ENCODE measurements around the gene NKX2-2.

The NKX2-2 gene

DNA sequence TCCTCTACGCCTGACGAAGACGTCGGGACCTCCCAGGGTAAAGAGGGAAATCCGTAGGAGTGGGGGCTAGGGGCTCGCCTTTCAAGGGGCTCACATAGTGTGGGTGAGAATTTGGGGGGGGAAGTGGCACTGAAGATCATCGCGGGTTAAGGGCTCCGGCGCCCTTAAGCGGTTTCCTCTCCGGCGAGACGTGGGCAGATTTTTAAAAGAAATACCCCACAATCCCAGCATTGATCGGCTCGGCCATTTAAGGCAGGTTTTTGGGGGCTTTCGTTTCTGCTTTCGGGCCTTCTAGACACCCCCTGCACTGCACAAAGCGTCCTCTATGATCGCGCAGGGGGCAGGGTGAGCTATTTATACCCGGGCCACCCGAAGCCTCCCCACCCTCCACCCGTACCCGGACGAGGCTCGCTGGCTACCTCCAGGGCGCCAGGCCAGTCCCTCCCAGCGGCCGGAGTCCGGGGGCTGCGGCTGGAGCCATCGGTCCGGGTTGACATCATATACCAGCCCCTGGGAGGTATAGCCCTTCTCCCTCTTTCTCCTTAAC is 1.2 kb downstream of the NKX2-2 start:
- no peaks in the 10 kb centered on the region for H3K79me2 ChIP-seq (ENCODE audit: insufficient read depth, low read length)
- ATAC-seq (ENCODE audit: insufficient read depth, low read depth) (no peak), DNase-seq (no peak)
- no peaks in the 10 kb centered on the region for H3K4me1 ChIP-seq (ENCODE audit: insufficient read depth, low read length)
- no peak for TF ChIP-seq EZH2 (IDR thresholded peaks at IDR 0.05; ENCODE audit: borderline replicate concordance, low read depth, low read length, severe bottlenecking)
- TF ChIP-seq, protein P1, sequence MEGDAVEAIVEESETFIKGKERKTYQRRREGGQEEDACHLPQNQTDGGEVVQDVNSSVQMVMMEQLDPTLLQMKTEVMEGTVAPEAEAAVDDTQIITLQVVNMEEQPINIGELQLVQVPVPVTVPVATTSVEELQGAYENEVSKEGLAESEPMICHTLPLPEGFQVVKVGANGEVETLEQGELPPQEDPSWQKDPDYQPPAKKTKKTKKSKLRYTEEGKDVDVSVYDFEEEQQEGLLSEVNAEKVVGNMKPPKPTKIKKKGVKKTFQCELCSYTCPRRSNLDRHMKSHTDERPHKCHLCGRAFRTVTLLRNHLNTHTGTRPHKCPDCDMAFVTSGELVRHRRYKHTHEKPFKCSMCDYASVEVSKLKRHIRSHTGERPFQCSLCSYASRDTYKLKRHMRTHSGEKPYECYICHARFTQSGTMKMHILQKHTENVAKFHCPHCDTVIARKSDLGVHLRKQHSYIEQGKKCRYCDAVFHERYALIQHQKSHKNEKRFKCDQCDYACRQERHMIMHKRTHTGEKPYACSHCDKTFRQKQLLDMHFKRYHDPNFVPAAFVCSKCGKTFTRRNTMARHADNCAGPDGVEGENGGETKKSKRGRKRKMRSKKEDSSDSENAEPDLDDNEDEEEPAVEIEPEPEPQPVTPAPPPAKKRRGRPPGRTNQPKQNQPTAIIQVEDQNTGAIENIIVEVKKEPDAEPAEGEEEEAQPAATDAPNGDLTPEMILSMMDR (IDR thresholded peaks at IDR 0.05; ENCODE audit: borderline replicate concordance, extremely low read depth, low read length, poor library complexity, severe bottlenecking) = no peak
- H3K4me2 ChIP-seq (ENCODE audit: insufficient read depth, low read length) = no peak overlapping the region
- no peak overlapping the region for H2AFZ ChIP-seq (ENCODE audit: low read depth, low read length)
- H3K4me3 ChIP-seq (ENCODE audit: low read depth in 1 of 2, low read length in 2 of 2) = no peak overlapping the region
- no peak overlapping the region for H3K9ac ChIP-seq (ENCODE audit: low read depth, low read length)
- no peaks in the 10 kb centered on the region for H3K27me3 ChIP-seq (ENCODE audit: insufficient read depth, low read length, poor library complexity)
- H3K9me3 ChIP-seq (ENCODE audit: insufficient read depth, low read length, severe bottlenecking) = no peaks in the 10 kb centered on the region
- no peak overlapping the region for H3K27ac ChIP-seq (ENCODE audit: low read length)
- no peaks in the 10 kb centered on the region for H3K36me3 ChIP-seq (ENCODE audit: insufficient read depth, low read length)
- no peaks in the 10 kb centered on the region for H4K20me1 ChIP-seq (ENCODE audit: insufficient read depth, low read length)

DNA sequence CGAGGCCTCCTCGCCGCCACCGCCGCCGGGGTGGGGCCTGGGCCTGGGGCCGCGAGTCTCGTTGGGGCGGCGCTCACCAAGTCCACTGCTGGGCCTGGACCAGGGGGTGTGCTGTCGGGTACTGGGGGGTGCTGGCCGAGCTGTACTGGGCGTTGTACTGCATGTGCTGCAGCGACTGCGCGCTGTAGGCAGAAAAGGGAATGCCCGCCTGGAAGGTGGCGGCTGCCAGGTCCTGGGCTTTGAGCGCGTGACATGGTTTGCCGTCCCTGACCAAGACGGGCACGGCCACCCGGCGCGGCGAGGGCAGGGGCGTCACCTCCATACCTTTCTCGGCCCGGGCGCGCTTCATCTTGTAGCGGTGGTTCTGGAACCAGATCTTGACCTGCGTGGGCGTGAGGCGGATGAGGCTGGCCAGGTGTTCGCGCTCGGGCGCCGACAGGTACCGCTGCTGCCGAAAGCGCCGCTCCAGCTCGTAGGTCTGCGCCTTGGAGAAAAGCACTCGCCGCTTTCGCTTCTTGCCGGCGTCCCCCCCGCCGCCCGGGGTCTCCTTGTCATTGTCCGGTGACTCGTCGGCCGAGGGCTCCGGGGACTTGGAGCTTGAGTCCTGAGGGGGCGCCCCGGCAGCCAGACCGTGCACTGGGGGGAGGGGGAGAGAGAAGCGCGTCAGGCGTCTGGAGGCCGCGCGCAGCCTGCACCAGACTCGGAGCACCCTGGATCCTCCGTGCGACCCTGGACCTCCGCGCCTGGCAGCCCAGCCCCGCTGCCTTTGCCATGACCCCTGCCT is 1.8 kb downstream of the NKX2-2 start:
- Histone ChIP-seq H3K79me2 (ENCODE audit: insufficient read depth, low read length) (no peaks in the 10 kb centered on the region), H2AFZ (ENCODE audit: low read depth, low read length) (no peak overlapping the region), H3K36me3 (ENCODE audit: insufficient read depth, low read length) (no peaks in the 10 kb centered on the region), H3K27me3 (ENCODE audit: insufficient read depth, low read length, poor library complexity) (no peaks in the 10 kb centered on the region), H3K9ac (ENCODE audit: low read depth, low read length) (no peak overlapping the region), H3K4me2 (ENCODE audit: insufficient read depth, low read length) (no peak overlapping the region), H3K9me3 (ENCODE audit: insufficient read depth, low read length, severe bottlenecking) (no peaks in the 10 kb centered on the region), H3K4me1 (ENCODE audit: insufficient read depth, low read length) (no peaks in the 10 kb centered on the region), H3K4me3 (ENCODE audit: low read depth in 1 of 2, low read length in 2 of 2) (no peak overlapping the region), H4K20me1 (ENCODE audit: insufficient read depth, low read length) (no peaks in the 10 kb centered on the region), H3K27ac (ENCODE audit: low read length) (no peak overlapping the region)
- TF ChIP-seq EZH2 (IDR thresholded peaks at IDR 0.05; ENCODE audit: borderline replicate concordance, low read depth, low read length, severe bottlenecking) = no peak
- DNase-seq = no peak
- ATAC-seq (ENCODE audit: insufficient read depth, low read depth) = no peak

DNA sequence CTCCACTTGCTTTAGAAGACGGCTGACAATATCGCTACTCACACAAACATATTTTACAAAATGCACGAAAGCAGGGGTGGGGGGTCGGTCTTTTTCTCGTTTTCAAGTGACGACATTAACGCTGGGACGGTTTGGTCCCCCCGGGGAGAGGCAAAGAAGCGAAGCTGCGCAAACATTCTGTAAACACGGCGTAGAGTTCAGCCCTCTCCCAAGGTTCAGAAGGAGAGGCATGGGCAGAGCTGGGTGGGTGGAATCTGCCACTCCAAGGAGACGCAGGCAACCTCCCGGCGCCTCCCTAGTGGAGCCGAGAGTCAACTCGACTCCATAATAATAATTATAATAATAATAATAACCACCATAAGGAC is 2.4 kb downstream of the NKX2-2 start:
- Histone ChIP-seq H3K36me3 (ENCODE audit: insufficient read depth, low read length) (no peaks in the 10 kb centered on the region), H3K4me2 (ENCODE audit: insufficient read depth, low read length) (no peak overlapping the region), H3K27me3 (ENCODE audit: insufficient read depth, low read length, poor library complexity) (no peaks in the 10 kb centered on the region), H3K4me3 (ENCODE audit: low read depth in 1 of 2, low read length in 2 of 2) (no peak overlapping the region), H2AFZ (ENCODE audit: low read depth, low read length) (no peak overlapping the region), H3K27ac (ENCODE audit: low read length) (no peak overlapping the region), H3K9me3 (ENCODE audit: insufficient read depth, low read length, severe bottlenecking) (no peaks in the 10 kb centered on the region), H3K79me2 (ENCODE audit: insufficient read depth, low read length) (no peaks in the 10 kb centered on the region), H3K9ac (ENCODE audit: low read depth, low read length) (no peak overlapping the region), H3K4me1 (ENCODE audit: insufficient read depth, low read length) (no peaks in the 10 kb centered on the region), H4K20me1 (ENCODE audit: insufficient read depth, low read length) (no peaks in the 10 kb centered on the region)
- DNase-seq = no peak
- TF ChIP-seq, protein P1 (IDR thresholded peaks at IDR 0.05; ENCODE audit: borderline replicate concordance, extremely low read depth, low read length, poor library complexity, severe bottlenecking) = no peak
- TF ChIP-seq EZH2 (IDR thresholded peaks at IDR 0.05; ENCODE audit: borderline replicate concordance, low read depth, low read length, severe bottlenecking) = no peak
- ATAC-seq (ENCODE audit: insufficient read depth, low read depth) = no peak

Data from DND-41 (cell line).